BLaER1 (cell line): ENCODE results near the gene GATD1.

ENCODE experiments used
- H3K27ac ChIP-seq: shearing (Covaris generic); formaldehyde crosslinking; 2 replicates; pipeline ENCODE4 v1.8.1; 2022
- H3K27me3 ChIP-seq: shearing (Covaris generic); formaldehyde crosslinking; 2 replicates; pipeline ENCODE4 v1.8.1; 2022
- H3K36me3 ChIP-seq: shearing (Covaris generic); formaldehyde crosslinking; 2 replicates; pipeline ENCODE4 v1.8.1; 2022
- H3K4me1 ChIP-seq: shearing (Covaris generic); formaldehyde crosslinking; 2 replicates; pipeline ENCODE4 v1.8.1; 2022
- H3K4me2 ChIP-seq: shearing (Covaris generic); formaldehyde crosslinking; 2 replicates; pipeline ENCODE4 v1.8.1; 2022
- H3K4me3 ChIP-seq: shearing (Covaris generic); formaldehyde crosslinking; 2 replicates; pipeline ENCODE4 v1.8.1; 2022
- H3K9ac ChIP-seq: shearing (Covaris generic); formaldehyde crosslinking; 2 replicates; pipeline ENCODE4 v1.8.1; 2022
- H3K9me3 ChIP-seq: shearing (Covaris generic); formaldehyde crosslinking; 2 replicates; pipeline ENCODE4 v1.8.1; 2022
- H4K20me1 ChIP-seq: shearing (Covaris generic); formaldehyde crosslinking; 2 replicates; pipeline ENCODE4 v1.8.1; 2022
- Cebpa-rat ChIP-seq: shearing (Covaris generic); IDR thresholded peaks from 2 replicates; pipeline ENCODE4 v1.8.1; 2022

Gene GATD1

DNA sequence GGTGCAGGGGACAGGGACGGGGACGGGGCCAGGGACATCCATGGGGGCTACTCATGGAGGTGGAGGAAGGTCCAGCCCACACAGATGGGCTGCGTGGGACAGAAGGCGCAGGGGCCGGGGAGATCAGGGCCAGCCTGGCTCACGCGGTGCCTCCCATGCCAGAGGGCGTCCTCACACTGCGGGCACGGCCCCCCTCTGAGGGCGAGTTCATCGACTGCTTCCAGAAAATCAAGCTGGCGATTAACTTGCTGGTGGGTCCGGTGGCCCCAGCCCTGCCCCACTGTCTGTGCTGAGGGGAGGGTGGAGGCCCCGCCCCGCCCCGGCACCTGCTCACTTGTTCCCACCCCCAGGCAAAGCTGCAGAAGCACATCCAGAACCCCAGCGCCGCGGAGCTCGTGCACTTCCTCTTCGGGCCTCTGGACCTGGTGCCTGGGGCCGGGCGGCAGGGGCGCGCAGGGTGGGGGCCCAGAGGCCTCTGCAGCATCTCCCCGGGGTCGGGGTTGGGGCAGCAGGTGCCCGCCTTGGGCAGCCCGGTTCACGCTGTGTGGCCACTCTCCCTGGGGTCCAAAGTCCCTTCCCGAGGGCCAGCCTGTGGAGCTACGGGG is 55.4 kb downstream of the GATD1 start:
- Histone ChIP-seq H3K36me3 (no peaks in the 10 kb centered on the region), H4K20me1 (peaks cover 17% of the 10 kb centered on the region), H3K4me3 (peak overlapping the region; percentile 59), H3K9ac (peak overlapping the region; percentile 29; the same call in 1 of the 2 replicates), H3K4me1 (peaks cover 48% of the 10 kb centered on the region), H3K9me3 (no peaks in the 10 kb centered on the region), H3K27ac (no peak overlapping the region), H3K4me2 (peak overlapping the region; percentile 95), H3K27me3 (peaks cover 66% of the 10 kb centered on the region)
- no peak for TF ChIP-seq Cebpa-rat

DNA sequence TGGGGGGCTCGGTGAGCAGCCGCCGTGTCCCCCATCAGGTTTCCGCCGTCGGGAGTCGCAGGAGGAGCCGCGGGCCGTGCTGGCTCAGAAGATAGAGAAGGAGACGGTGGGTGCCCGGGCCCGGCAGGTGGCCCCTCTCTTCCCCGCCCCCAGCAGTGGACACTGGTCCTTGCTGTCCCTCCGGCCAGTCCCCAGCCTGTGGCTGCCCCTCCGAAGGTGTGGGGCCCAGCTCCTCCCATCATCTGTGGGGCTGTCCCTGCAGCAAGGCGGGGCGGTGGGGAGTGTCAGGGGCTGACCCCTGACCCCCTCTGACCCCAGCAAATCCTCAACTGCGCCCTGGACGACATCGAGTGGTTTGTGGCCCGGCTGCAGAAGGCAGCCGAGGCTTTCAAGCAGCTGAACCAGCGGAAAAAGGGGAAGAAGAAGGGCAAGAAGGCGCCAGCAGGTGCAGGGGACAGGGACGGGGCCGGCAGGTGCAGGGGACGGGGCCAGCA is 56.0 kb downstream of the GATD1 start:
- Histone ChIP-seq H3K4me1 (peaks cover 42% of the 10 kb centered on the region), H3K27me3 (peaks cover 60% of the 10 kb centered on the region), H4K20me1 (peaks cover 17% of the 10 kb centered on the region), H3K4me2 (peak overlapping the region; percentile 95), H3K27ac (no peak overlapping the region), H3K4me3 (peak overlapping the region; percentile 59), H3K36me3 (no peaks in the 10 kb centered on the region), H3K9ac (no peak overlapping the region), H3K9me3 (no peaks in the 10 kb centered on the region)
- TF ChIP-seq Cebpa-rat: no peak

DNA sequence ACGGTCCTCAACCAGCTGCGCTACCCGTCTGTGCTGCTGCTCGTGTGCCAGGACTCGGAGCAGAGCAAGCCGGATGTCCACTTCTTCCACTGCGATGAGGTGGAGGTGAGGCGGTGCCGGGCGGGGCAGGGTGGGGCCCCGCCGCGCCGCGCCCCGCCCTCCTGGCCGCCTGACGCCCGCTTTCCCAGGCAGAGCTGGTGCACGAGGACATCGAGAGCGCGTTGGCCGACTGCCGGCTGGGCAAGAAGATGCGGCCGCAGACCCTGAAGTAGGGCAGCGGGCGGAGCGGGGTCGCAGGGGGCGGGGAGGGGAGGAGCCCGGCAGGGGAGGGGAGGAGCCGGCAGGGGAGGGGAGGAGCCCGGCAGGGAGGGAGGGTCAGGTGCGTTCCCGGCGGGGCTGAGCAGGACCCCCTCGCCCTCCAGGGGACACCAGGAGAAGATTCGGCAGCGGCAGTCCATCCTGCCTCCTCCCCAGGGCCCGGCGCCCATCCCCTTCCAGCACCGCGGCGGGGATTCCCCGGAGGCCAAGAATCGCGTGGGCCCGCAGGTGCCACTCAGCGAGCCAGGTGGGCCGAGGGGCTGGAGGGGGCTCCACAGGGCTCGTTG is 56.5 kb downstream of the GATD1 start:
- peaks cover 41% of the 10 kb centered on the region for H3K4me1 ChIP-seq
- H3K27me3 ChIP-seq: peaks cover 57% of the 10 kb centered on the region
- no peaks in the 10 kb centered on the region for H3K9me3 ChIP-seq
- no peaks in the 10 kb centered on the region for H3K36me3 ChIP-seq
- H4K20me1 ChIP-seq: peaks cover 17% of the 10 kb centered on the region
- TF ChIP-seq Cebpa-rat: no peak
- no peak overlapping the region for H3K27ac ChIP-seq
- peak overlapping the region; percentile 59 for H3K4me3 ChIP-seq
- H3K4me2 ChIP-seq: peak overlapping the region; percentile 95
- no peak overlapping the region for H3K9ac ChIP-seq

DNA sequence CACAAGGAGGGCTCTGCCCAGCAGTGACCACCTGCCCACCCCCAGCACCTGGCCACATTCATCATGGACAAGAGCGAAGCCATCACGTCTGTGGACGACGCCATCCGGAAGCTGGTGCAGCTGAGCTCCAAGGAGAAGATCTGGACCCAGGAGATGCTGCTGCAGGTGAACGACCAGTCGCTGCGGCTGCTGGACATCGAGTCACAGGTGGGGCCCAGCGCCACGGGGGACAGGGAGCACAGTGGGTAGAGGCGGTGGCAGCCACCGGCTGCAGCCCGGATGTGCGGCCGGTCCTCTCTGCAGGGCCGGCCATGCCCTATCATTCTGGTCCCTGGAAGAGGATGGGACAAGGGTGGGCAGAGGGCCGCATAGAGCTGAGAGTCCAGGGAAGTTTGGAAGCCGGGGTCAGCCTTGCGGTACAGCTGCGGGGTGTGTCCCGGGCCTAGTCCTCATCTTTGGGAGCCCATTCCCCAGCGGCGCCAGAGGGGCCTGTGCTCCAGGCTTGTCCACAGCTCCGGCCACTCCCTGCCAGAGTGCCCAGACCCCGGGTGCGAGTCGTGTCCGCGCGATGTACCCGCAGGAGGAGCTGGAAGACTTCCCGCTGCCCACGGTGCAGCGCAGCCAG is 57.2 kb downstream of the GATD1 start:
- Histone ChIP-seq H3K27ac (no peak overlapping the region), H3K36me3 (no peaks in the 10 kb centered on the region), H3K4me2 (peak overlapping the region; percentile 95), H3K9me3 (no peaks in the 10 kb centered on the region), H3K4me3 (peak overlapping the region; percentile 59), H3K27me3 (peaks cover 51% of the 10 kb centered on the region), H4K20me1 (peaks cover 17% of the 10 kb centered on the region), H3K4me1 (peaks cover 35% of the 10 kb centered on the region), H3K9ac (no peak overlapping the region)
- TF ChIP-seq Cebpa-rat: no peak

DNA sequence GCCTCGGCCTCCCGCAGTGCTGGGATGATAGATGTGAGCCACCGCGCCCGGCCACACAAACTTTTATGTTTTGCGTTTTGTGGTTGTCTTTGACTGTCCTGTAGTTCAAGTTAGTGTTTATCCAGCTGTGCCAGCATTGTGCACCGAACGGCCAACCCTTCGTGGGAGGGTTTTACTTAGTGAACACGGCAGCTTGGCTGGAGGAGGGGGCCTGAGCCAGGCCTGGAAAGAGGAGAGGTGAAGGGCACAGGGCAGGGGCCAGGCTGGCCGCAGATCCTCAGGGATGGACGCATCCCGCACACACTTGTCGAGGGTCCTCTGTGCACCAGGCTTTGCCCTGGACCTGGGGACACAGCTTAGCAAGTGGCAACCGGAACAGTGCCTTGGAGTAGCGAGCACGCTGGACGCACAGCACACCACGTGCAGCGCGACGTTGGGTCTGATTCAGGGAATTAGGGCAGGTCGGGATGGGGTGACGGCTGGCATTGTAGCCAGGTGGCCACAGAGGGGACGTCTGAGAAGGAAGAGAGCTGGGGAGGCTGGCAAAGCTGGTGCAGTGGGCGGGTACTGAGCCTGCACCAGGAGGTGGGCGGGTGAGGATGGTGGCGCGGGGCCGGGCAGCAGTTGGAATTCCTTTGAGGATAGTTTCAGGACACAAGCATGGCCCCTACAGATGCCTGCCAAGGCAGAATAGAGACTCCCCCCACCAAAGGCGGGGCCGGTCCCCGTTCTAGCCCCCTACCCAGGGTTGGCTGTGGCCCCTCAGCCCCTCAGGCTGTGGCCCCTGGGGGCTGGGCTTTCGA is 57.9 kb downstream of the GATD1 start:
- no peak overlapping the region for H3K9ac ChIP-seq
- peak overlapping the region; percentile 95 for H3K4me2 ChIP-seq
- H3K9me3 ChIP-seq: no peaks in the 10 kb centered on the region
- H3K27ac ChIP-seq: no peak overlapping the region
- H3K36me3 ChIP-seq: no peaks in the 10 kb centered on the region
- H3K4me1 ChIP-seq: peaks cover 35% of the 10 kb centered on the region
- peaks cover 17% of the 10 kb centered on the region for H4K20me1 ChIP-seq
- peaks cover 44% of the 10 kb centered on the region for H3K27me3 ChIP-seq
- H3K4me3 ChIP-seq: no peak overlapping the region
- TF ChIP-seq Cebpa-rat: no peak
